ENCODE measurements around the gene KATNB1.

Gene KATNB1

DNA sequence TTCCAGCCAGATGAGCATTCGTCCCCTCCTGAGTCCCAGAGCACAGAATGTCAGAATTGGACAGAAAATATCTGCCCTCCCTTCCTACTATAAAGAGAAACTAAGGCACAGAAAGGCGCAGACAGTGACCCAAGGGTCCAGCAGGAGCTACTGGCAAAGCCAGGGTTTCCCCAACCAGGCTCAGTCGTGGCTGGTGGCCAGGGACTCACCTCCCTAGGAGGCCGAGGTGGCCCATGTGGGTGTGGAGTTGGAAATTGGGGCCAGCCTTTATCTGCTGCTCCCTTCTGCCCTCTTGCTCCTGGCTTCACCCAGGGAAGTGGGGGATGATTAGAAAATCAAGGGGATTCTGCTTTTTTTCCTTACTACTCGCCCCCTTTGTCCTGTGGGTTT lies 39.9 kb upstream of the KATNB1 start:
- CTCF ChIA-PET, result no interaction called here
- no peaks in the 10 kb centered on the region for H3K9me3 ChIP-seq (ENCODE audit: control extremely low read depth in 1 of 5, control insufficient read depth in 4 of 5, insufficient read depth in 2 of 5, low read depth in 1 of 5, low read length in 4 of 5)
- H3K4me3 ChIP-seq (ENCODE audit: control insufficient read depth in 1 of 7, extremely low read depth in 1 of 7, insufficient read depth in 4 of 7, low read depth in 2 of 7, low read length in 6 of 7), result peak overlapping the region in 1 of 7 experiments; percentile 30
- H3K27me3 ChIP-seq (replicated peaks in 2 of 5; ENCODE audit: control insufficient read depth in 4 of 5, insufficient read depth in 5 of 5, low read length in 4 of 5), result no peaks in the 10 kb centered on the region
- DNase-seq, result no peak
- peaks cover 6 to 64% (median 54%) of the 10 kb centered on the region in 4 experiments for H3K4me1 ChIP-seq (ENCODE audit: control extremely low read depth in 1 of 4, control insufficient read depth in 4 of 4, insufficient read depth in 4 of 4, low read length in 3 of 4)
- peak overlapping the region; percentile 36 to 95 for H3K27ac ChIP-seq (ENCODE audit: insufficient read depth in 1 of 2, low read depth in 1 of 2, low read length in 2 of 2, poor library complexity in 1 of 2, severe bottlenecking in 2 of 2)
- POLR2A ChIA-PET, result no interaction called here
- no peaks in the 10 kb centered on the region for H3K36me3 ChIP-seq (ENCODE audit: control insufficient read depth in 4 of 4, insufficient read depth in 4 of 4, low read length in 3 of 4)
- 66% methylated on average over 2 of the region's 5 CpGs for WGBS (ENCODE audit: insufficient coverage)

GRCh38 chr16:57696240-57696639 lies 39.3 kb upstream of the KATNB1 start:
- H3K36me3 ChIP-seq (ENCODE audit: control insufficient read depth in 4 of 4, insufficient read depth in 4 of 4, low read length in 3 of 4), result no peaks in the 10 kb centered on the region
- H3K4me3 ChIP-seq (ENCODE audit: control insufficient read depth in 1 of 7, extremely low read depth in 1 of 7, insufficient read depth in 4 of 7, low read depth in 2 of 7, low read length in 6 of 7), result no peak overlapping the region
- 95% methylated on average over 5 of the region's 7 CpGs for WGBS (ENCODE audit: insufficient coverage)
- ChIA-PET POLR2A (no interaction called here), CTCF (interaction anchor here (0.8 kb wide), 1 partner anchor 24 kb away, joined by 3 read pairs; no protein-coding TSS in a partner anchor)
- no peaks in the 10 kb centered on the region for H3K9me3 ChIP-seq (ENCODE audit: control extremely low read depth in 1 of 5, control insufficient read depth in 4 of 5, insufficient read depth in 2 of 5, low read depth in 1 of 5, low read length in 4 of 5)
- no peaks in the 10 kb centered on the region for H3K27me3 ChIP-seq (replicated peaks in 2 of 5; ENCODE audit: control insufficient read depth in 4 of 5, insufficient read depth in 5 of 5, low read length in 4 of 5)
- peaks cover 4 to 62% (median 53%) of the 10 kb centered on the region in 4 experiments for H3K4me1 ChIP-seq (ENCODE audit: control extremely low read depth in 1 of 4, control insufficient read depth in 4 of 4, insufficient read depth in 4 of 4, low read length in 3 of 4)
- DNase-seq, result peak in 1 of 3 donors; percentile 21
- H3K27ac ChIP-seq (ENCODE audit: insufficient read depth in 1 of 2, low read depth in 1 of 2, low read length in 2 of 2, poor library complexity in 1 of 2, severe bottlenecking in 2 of 2), result peak overlapping the region in 1 of 2 experiments; percentile 95

DNA sequence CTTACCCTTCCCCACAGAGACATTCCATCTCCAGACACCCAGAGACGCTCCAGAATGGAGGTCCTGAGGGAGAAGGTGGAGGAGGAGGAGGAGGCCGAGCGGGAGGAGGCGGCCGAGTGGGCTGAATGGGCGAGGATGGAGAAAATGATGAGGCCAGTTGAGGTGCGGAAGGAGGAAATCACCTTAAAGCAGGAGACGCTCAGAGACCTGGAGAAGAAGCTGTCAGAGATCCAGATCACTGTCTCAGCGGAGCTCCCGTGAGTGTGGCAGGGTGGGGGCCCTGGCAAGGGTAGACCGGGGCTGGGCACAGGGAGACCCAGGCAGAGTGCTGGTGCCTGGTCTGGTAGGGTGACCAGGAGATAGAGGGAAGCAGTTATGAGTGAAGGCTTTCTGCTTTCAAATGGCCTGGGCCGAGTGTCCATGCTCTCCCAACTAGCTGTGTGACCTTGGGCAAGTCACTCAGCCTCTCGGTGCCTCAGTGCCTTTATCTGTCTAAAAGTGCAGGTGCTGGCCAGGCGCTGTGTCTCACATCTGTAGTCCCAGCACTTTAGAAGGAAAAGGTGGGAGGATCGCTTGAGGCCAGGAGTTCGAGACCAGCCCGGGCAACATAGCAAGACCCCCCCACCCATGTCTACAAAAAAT lies 37.6 kb upstream of the KATNB1 start:
- no peaks in the 10 kb centered on the region for H3K27me3 ChIP-seq (replicated peaks in 2 of 5; ENCODE audit: control insufficient read depth in 4 of 5, insufficient read depth in 5 of 5, low read length in 4 of 5)
- H3K9me3 ChIP-seq (ENCODE audit: control extremely low read depth in 1 of 5, control insufficient read depth in 4 of 5, insufficient read depth in 2 of 5, low read depth in 1 of 5, low read length in 4 of 5), result no peaks in the 10 kb centered on the region
- CTCF ChIA-PET, result interaction anchor here (0.9 to 5.2 kb wide), 4 partner anchors 17 to 48 kb away, joined by 3 to 24 read pairs (median 3); no protein-coding TSS in a partner anchor
- H3K4me1 ChIP-seq (ENCODE audit: control extremely low read depth in 1 of 4, control insufficient read depth in 4 of 4, insufficient read depth in 4 of 4, low read length in 3 of 4), result peaks cover 0 to 53% (median 47%) of the 10 kb centered on the region in 4 experiments
- H3K36me3 ChIP-seq (ENCODE audit: control insufficient read depth in 4 of 4, insufficient read depth in 4 of 4, low read length in 3 of 4), result no peaks in the 10 kb centered on the region
- H3K27ac ChIP-seq (ENCODE audit: insufficient read depth in 1 of 2, low read depth in 1 of 2, low read length in 2 of 2, poor library complexity in 1 of 2, severe bottlenecking in 2 of 2), result no peak overlapping the region
- WGBS (ENCODE audit: insufficient coverage), result 99% methylated on average over 12 of the region's 17 CpGs
- POLR2A ChIA-PET, result interaction anchor here (1.5 kb wide), 1 partner anchor 37 kb away, joined by 7 read pairs; the partner anchor contains the start of gene KATNB1
- no peak for DNase-seq
- H3K4me3 ChIP-seq (ENCODE audit: control insufficient read depth in 1 of 7, extremely low read depth in 1 of 7, insufficient read depth in 4 of 7, low read depth in 2 of 7, low read length in 6 of 7), result no peak overlapping the region

DNA sequence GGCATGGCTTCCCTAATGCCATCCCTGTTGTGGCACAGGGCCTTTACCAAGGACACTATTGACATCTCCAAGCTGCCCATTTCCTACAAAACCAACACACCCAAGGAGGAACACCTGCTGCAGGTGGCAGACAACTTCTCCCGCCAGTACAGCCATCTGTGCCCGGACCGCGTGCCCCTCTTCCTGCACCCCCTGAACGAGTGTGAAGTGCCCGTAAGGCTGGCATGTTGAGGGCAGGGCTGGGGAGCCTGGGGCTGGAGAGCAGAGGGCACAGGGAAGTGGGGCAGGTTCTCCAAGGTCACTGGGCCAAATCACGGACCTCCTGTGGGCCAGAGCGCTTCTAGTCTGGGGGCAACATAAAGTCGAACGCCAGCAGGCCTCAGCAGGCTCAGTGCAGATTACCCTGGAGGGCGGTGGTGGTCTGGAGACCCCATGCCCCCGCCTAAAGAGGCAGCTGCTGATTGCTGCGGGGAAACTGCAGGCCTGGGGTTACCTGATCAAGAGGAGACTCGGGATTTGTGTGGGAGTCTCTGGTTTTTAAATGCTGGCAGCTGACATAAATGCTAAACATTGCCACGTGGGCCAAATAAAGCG lies 36.7 kb upstream of the KATNB1 start:
- CTCF ChIA-PET, result interaction anchor here (0.9 to 5.2 kb wide), 6 partner anchors 16 to 50 kb away, joined by 3 to 24 read pairs (median 3); no protein-coding TSS in a partner anchor
- POLR2A ChIA-PET, result interaction anchor here (1.5 kb wide), 1 partner anchor 36 kb away, joined by 7 read pairs; the partner anchor contains the start of gene KATNB1

GRCh38 chr16:57699481-57699880 lies 36.1 kb upstream of the KATNB1 start:
- Histone ChIP-seq H3K4me1 (ENCODE audit: control extremely low read depth in 1 of 4, control insufficient read depth in 4 of 4, insufficient read depth in 4 of 4, low read length in 3 of 4) (peaks cover 0 to 48% (median 41%) of the 10 kb centered on the region in 4 experiments), H3K9me3 (ENCODE audit: control extremely low read depth in 1 of 5, control insufficient read depth in 4 of 5, insufficient read depth in 2 of 5, low read depth in 1 of 5, low read length in 4 of 5) (no peaks in the 10 kb centered on the region), H3K27me3 (replicated peaks in 2 of 5; ENCODE audit: control insufficient read depth in 4 of 5, insufficient read depth in 5 of 5, low read length in 4 of 5) (no peaks in the 10 kb centered on the region), H3K27ac (ENCODE audit: insufficient read depth in 1 of 2, low read depth in 1 of 2, low read length in 2 of 2, poor library complexity in 1 of 2, severe bottlenecking in 2 of 2) (no peak overlapping the region), H3K36me3 (ENCODE audit: control insufficient read depth in 4 of 4, insufficient read depth in 4 of 4, low read length in 3 of 4) (no peaks in the 10 kb centered on the region), H3K4me3 (ENCODE audit: control insufficient read depth in 1 of 7, extremely low read depth in 1 of 7, insufficient read depth in 4 of 7, low read depth in 2 of 7, low read length in 6 of 7) (no peak overlapping the region)
- no peak for DNase-seq
- WGBS (ENCODE audit: insufficient coverage), result 100% methylated on average over 3 of the region's 3 CpGs
- ChIA-PET CTCF (interaction anchor here (0.7 to 5.2 kb wide), 5 partner anchors 18 to 51 kb away, joined by 3 to 24 read pairs (median 5); no protein-coding TSS in a partner anchor), POLR2A (no interaction called here)

More for the DNA sequence above, 36.7 kb upstream of the KATNB1 start:
- no peaks in the 10 kb centered on the region for H3K27me3 ChIP-seq (replicated peaks in 2 of 5; ENCODE audit: control insufficient read depth in 4 of 5, insufficient read depth in 5 of 5, low read length in 4 of 5)
- no peaks in the 10 kb centered on the region for H3K9me3 ChIP-seq (ENCODE audit: control extremely low read depth in 1 of 5, control insufficient read depth in 4 of 5, insufficient read depth in 2 of 5, low read depth in 1 of 5, low read length in 4 of 5)
- WGBS (ENCODE audit: insufficient coverage), result 95% methylated on average over 12 of the region's 16 CpGs
- H3K4me3 ChIP-seq (ENCODE audit: control insufficient read depth in 1 of 7, extremely low read depth in 1 of 7, insufficient read depth in 4 of 7, low read depth in 2 of 7, low read length in 6 of 7), result no peak overlapping the region
- no peak overlapping the region for H3K27ac ChIP-seq (ENCODE audit: insufficient read depth in 1 of 2, low read depth in 1 of 2, low read length in 2 of 2, poor library complexity in 1 of 2, severe bottlenecking in 2 of 2)
- no peaks in the 10 kb centered on the region for H3K36me3 ChIP-seq (ENCODE audit: control insufficient read depth in 4 of 4, insufficient read depth in 4 of 4, low read length in 3 of 4)
- peaks cover 0 to 48% (median 41%) of the 10 kb centered on the region in 4 experiments for H3K4me1 ChIP-seq (ENCODE audit: control extremely low read depth in 1 of 4, control insufficient read depth in 4 of 4, insufficient read depth in 4 of 4, low read length in 3 of 4)
- DNase-seq, result no peak

DNA sequence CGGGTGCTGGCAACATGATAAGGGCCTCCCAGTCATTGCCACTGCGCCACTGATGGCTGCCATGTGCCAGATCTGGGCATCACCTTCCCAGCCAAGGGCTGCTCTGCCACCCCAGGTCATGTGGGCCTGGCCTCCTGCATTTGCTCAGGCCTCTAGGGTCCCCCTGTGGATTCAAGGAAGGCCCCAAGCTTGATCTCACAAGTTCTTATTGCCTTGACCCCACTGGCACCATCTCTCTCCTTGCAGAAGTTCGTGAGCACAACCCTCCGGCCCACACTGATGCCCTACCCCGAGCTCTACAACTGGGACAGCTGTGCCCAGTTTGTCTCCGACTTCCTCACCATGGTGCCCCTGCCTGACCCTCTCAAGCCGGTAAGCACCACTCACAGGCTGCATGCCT lies 35.7 kb upstream of the KATNB1 start:
- Histone ChIP-seq H3K9me3 (ENCODE audit: control extremely low read depth in 1 of 5, control insufficient read depth in 4 of 5, insufficient read depth in 2 of 5, low read depth in 1 of 5, low read length in 4 of 5) (no peaks in the 10 kb centered on the region), H3K4me1 (ENCODE audit: control extremely low read depth in 1 of 4, control insufficient read depth in 4 of 4, insufficient read depth in 4 of 4, low read length in 3 of 4) (peaks cover 0 to 47% (median 40%) of the 10 kb centered on the region in 4 experiments), H3K27me3 (replicated peaks in 2 of 5; ENCODE audit: control insufficient read depth in 4 of 5, insufficient read depth in 5 of 5, low read length in 4 of 5) (no peaks in the 10 kb centered on the region), H3K36me3 (ENCODE audit: control insufficient read depth in 4 of 4, insufficient read depth in 4 of 4, low read length in 3 of 4) (no peaks in the 10 kb centered on the region), H3K27ac (ENCODE audit: insufficient read depth in 1 of 2, low read depth in 1 of 2, low read length in 2 of 2, poor library complexity in 1 of 2, severe bottlenecking in 2 of 2) (no peak overlapping the region), H3K4me3 (ENCODE audit: control insufficient read depth in 1 of 7, extremely low read depth in 1 of 7, insufficient read depth in 4 of 7, low read depth in 2 of 7, low read length in 6 of 7) (no peak overlapping the region)
- WGBS (ENCODE audit: insufficient coverage), result 98% methylated on average over 7 of the region's 7 CpGs
- DNase-seq, result no peak
- CTCF ChIA-PET, result interaction anchor here (0.7 to 5.2 kb wide), 5 partner anchors 19 to 51 kb away, joined by 3 to 24 read pairs (median 5); no protein-coding TSS in a partner anchor
- POLR2A ChIA-PET, result no interaction called here
